GM23248 (cell line): Measurements from ENCODE around the gene PIH1D2. TPM values are rescaled to one million over a fixed set of nuclear protein-coding genes. Genes with fewer than 3 reads are reported as not detected.
"Not testable (repeated sequence)": the region's sequence is repeated elsewhere in the genome, so short reads cannot be mapped to it uniquely, and the experiment has no call there.

Experiments
- DNase-seq: peaks from one replicate; pipeline ENCODE4 v3.0.0-alpha.2; 2015
- H2AFZ ChIP-seq: fragments of 200-600 bp; sonication (generic); 2 replicates; pipeline ENCODE4 v1.6.1; 2016; ENCODE audit warnings: antibody characterized with exemption
- H3F3A ChIP-seq: fragments of 200-600 bp; sonication (generic); 2 replicates; pipeline ENCODE4 v1.6.1; 2016; ENCODE audit warnings: mild to moderate bottlenecking, antibody characterized with exemption, mixed run types; ENCODE audit not compliant: insufficient read depth
- H3K27ac ChIP-seq: fragments of 200-600 bp; sonication (generic); 2 replicates; pipeline ENCODE4 v1.5.1; 2016; ENCODE audit warnings: mild to moderate bottlenecking
- H3K27me3 ChIP-seq: fragments of 200-600 bp; sonication (generic); replicated peaks from 2 replicates; pipeline ENCODE4 v1.6.1; 2016; ENCODE audit warnings: mild to moderate bottlenecking; ENCODE audit not compliant: insufficient read depth
- H3K36me3 ChIP-seq: fragments of 200-600 bp; sonication (generic); 2 replicates; pipeline ENCODE4 v1.6.1; 2016; ENCODE audit warnings: low read depth, mild to moderate bottlenecking
- H3K4me1 ChIP-seq: fragments of 200-600 bp; sonication (generic); 2 replicates; pipeline ENCODE4 v1.6.1; 2016; ENCODE audit warnings: mild to moderate bottlenecking; ENCODE audit not compliant: insufficient read depth
- H3K4me2 ChIP-seq: fragments of 200-600 bp; sonication (generic); one replicate; pipeline ENCODE4 v1.6.1; 2016; ENCODE audit warnings: mild to moderate bottlenecking; ENCODE audit not compliant: unreplicated experiment
- H3K4me3 ChIP-seq: fragments of 200-600 bp; sonication (generic); 2 replicates; pipeline ENCODE4 v1.5.1; 2016; ENCODE audit warnings: mild to moderate bottlenecking
- H3K79me2 ChIP-seq: fragments of 200-600 bp; sonication (generic); 2 replicates; pipeline ENCODE4 v1.6.1; 2016; ENCODE audit warnings: mild to moderate bottlenecking; ENCODE audit not compliant: insufficient read depth
- H3K9ac ChIP-seq: fragments of 200-600 bp; sonication (generic); 2 replicates; pipeline ENCODE4 v1.6.1; 2016; ENCODE audit warnings: mild to moderate bottlenecking
- H3K9me2 ChIP-seq: fragments of 200-600 bp; sonication (generic); 2 replicates; pipeline ENCODE4 v1.6.1; 2016; ENCODE audit warnings: mixed run types, mild to moderate bottlenecking, moderate library complexity; ENCODE audit not compliant: insufficient read depth
- H3K9me3 ChIP-seq: fragments of 200-600 bp; sonication (generic); one replicate; pipeline ENCODE4 v1.6.1; 2017; ENCODE audit warnings: low read depth
- H4K20me1 ChIP-seq: fragments of 200-600 bp; sonication (generic); 2 replicates; pipeline ENCODE4 v1.6.0; 2016; ENCODE audit not compliant: insufficient read depth
- EZH2 ChIP-seq: fragments of 200-600 bp; sonication (generic); IDR thresholded peaks from 2 replicates; pipeline ENCODE4 v1.6.1; 2018; ENCODE audit warnings: antibody characterized with exemption, mild to moderate bottlenecking; ENCODE audit not compliant: insufficient read depth, poor library complexity, severe bottlenecking
- EZH2phosphoT487 ChIP-seq: fragments of 200-600 bp; sonication (generic); IDR thresholded peaks from 2 replicates; pipeline ENCODE4 v1.6.1; 2018; ENCODE audit warnings: antibody characterized with exemption, moderate library complexity, mild to moderate bottlenecking, low read depth; ENCODE audit not compliant: insufficient read depth
- WGBS, 2 experiments: methylation state at CpG; one replicate each; pipeline ENCODE4 v1.1.6; 2015 to 2017; ENCODE audit warnings: low lambda C conversion rate in 2 of 2, low coverage in 1 of 2; ENCODE audit errors: missing lambda C conversion rate in 2 of 2; 5-methylcytosine and 5-hydroxymethylcytosine counted together
- in situ Hi-C: fragments of 300-500 bp; cut with MboI; formaldehyde crosslinking; loops from 2 replicates; pipeline ENCODE4 v1.15.0; 2020
- polyA plus RNA-seq: library from polyadenylated mRNA; unstranded; fragments of >200 nt; fragmentation: Nextera tagmentation; extraction: Ambion mirVana; gene quantifications from 2 replicates; pipeline ENCODE4 v1.2.1, GENCODE V29; 2016
- total RNA-seq: library from RNA; depleted of rRNA; stranded (reverse); fragments of >200 nt; shearing (Covaris generic); gene quantifications from 2 replicates; pipeline ENCODE4 v1.2.3, GENCODE V29; 2014

Gene PIH1D2
- total and polyA plus RNA-seq, 2 experiments from 2014 or later = 0.86 to 2.2 TPM

DNA sequence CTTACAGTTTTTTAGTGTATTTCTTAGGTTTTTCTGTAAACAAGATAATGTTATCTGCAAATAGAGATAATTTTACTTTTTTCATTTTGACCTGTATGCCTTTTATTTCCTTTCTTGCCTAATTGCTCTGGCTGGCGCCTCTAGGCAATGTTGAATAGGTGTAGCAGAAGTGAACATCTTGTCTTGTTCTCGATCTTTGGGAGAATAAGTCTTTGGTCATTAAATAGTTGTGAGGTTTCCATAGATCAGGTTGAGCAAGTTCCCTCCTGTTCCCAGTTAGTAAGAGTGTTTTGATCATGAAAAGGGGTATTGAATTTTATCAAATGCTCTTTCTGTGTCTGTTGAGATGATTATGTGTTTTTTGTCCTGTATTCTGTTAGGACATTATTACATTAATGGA lies 24.0 kb downstream of the PIH1D2 start:
- H3K27ac ChIP-seq = no peak overlapping the region
- no peak for DNase-seq

GRCh38 chr11:112048256-112048655 lies 25.6 kb downstream of the PIH1D2 start:
- H3F3A ChIP-seq, H3K4me2 ChIP-seq, H3K4me1 ChIP-seq, H3K9me3 ChIP-seq, H3K9ac ChIP-seq, H2AFZ ChIP-seq, H3K4me3 ChIP-seq, H3K9me2 ChIP-seq, H3K27me3 ChIP-seq, H4K20me1 ChIP-seq, DNase-seq, in situ Hi-C loops: not testable (repeated sequence)
- WGBS, 2 experiments = 67 to 79% methylated on average over 3 of the region's 3 CpGs
- peaks cover 14% of the 10 kb centered on the region for H3K79me2 ChIP-seq
- peaks cover 28% of the 10 kb centered on the region; the same call in 1 of the 2 replicates for H3K36me3 ChIP-seq
- H3K27ac ChIP-seq = 0 out of 2 replicates have a peak overlapping the region, but pooled peaks have one; percentile 1

More for the DNA sequence above, 24.0 kb downstream of the PIH1D2 start:
- TF ChIP-seq EZH2phosphoT487 = no peak
- no peak for TF ChIP-seq EZH2
- Histone ChIP-seq H3K36me3 (peaks cover 19% of the 10 kb centered on the region; the same call in 1 of the 2 replicates), H3K4me1 (peaks cover 9% of the 10 kb centered on the region), H3K79me2 (peaks cover 14% of the 10 kb centered on the region), H3K4me3 (no peak overlapping the region), H3K27me3 (no peaks in the 10 kb centered on the region), H3K9me3 (no peaks in the 10 kb centered on the region), H3K9me2 (no peaks in the 10 kb centered on the region), H4K20me1 (no peaks in the 10 kb centered on the region), H2AFZ (no peak overlapping the region), H3K9ac (no peak overlapping the region), H3F3A (peaks cover 8% of the 10 kb centered on the region; the same call in 1 of the 2 replicates), H3K4me2 (no peak overlapping the region)
- 50 to 51% methylated on average over 2 of the region's 2 CpGs for WGBS, 2 experiments
- in situ Hi-C loops = no loop called here

DNA sequence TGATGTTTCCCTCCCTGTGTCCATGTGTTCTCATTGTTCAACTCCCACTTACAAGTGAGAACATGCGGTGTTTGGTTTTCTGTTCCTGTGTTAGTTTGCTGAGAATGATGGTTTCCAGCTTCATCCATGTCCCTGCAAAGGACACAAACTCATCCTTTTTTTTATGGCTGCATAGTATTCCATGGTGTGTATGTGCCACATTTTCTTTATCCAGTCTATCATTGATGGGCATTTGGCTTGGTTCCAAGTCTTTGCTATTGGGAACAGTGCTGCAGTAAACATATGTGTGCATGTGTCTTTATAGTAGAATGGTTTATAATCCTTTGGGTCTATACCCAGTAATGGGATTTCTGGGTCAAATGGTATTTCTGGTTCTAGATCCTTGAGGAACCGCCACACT lies 27.2 kb downstream of the PIH1D2 start:
- H3K27me3 ChIP-seq, H3K4me3 ChIP-seq, H3K9me3 ChIP-seq, H4K20me1 ChIP-seq, DNase-seq, H3K4me2 ChIP-seq, H3K27ac ChIP-seq, H3K9me2 ChIP-seq, in situ Hi-C loops, H3K9ac ChIP-seq, H2AFZ ChIP-seq: not testable (repeated sequence)
- Histone ChIP-seq H3K79me2 (peaks cover 14% of the 10 kb centered on the region), H3F3A (peaks cover 23% of the 10 kb centered on the region), H3K4me1 (peaks cover 20% of the 10 kb centered on the region), H3K36me3 (peaks cover 28% of the 10 kb centered on the region; the same call in 1 of the 2 replicates)
- WGBS, 2 experiments = 94 to 98% methylated on average over 2 of the region's 2 CpGs

DNA sequence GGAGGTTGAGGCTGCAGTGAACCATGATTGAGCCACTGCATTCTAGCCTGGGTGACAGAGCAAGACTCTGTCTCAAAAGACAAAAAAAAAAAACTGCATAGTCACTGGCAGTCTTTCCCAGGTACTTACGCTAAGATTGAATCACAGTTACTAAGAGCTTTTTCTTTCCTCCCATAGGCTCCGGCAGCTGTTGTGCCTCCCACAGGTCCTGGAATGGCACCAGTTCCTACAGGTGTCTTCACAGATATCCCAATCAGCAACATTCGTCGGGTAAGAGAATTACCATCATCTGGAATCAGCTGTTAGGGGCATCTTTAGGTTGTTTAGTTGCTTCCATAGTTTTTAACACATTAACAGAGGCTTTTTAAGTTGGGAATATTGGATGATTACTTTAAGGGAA lies 28.9 kb downstream of the PIH1D2 start:
- H3K4me3 ChIP-seq = no peak overlapping the region
- H2AFZ ChIP-seq = no peak overlapping the region
- no peaks in the 10 kb centered on the region for H4K20me1 ChIP-seq
- TF ChIP-seq EZH2phosphoT487 = no peak
- H3K9ac ChIP-seq = no peak overlapping the region
- no peak overlapping the region for H3K4me2 ChIP-seq
- no peaks in the 10 kb centered on the region for H3K27me3 ChIP-seq
- H3K79me2 ChIP-seq = peaks cover 5% of the 10 kb centered on the region; the same call in 1 of the 2 replicates
- H3K27ac ChIP-seq = no peak overlapping the region
- in situ Hi-C loops = no loop called here
- H3K9me3 ChIP-seq = no peaks in the 10 kb centered on the region
- peaks cover 28% of the 10 kb centered on the region; the same call in 1 of the 2 replicates for H3K36me3 ChIP-seq
- no peak for DNase-seq
- H3F3A ChIP-seq = peaks cover 34% of the 10 kb centered on the region
- H3K9me2 ChIP-seq = no peaks in the 10 kb centered on the region
- WGBS, 2 experiments = 98 to 99% methylated on average over 4 of the region's 4 CpGs
- H3K4me1 ChIP-seq = peaks cover 20% of the 10 kb centered on the region

GRCh38 chr11:112042961-112043304 lies 30.9 kb downstream of the PIH1D2 start:
- H3K36me3 ChIP-seq = peaks cover 34% of the 10 kb centered on the region; the same call in 1 of the 2 replicates
- H3K79me2 ChIP-seq = no peaks in the 10 kb centered on the region
- no peak for TF ChIP-seq EZH2
- no peak for TF ChIP-seq EZH2phosphoT487
- no peaks in the 10 kb centered on the region for H4K20me1 ChIP-seq
- H3K27ac ChIP-seq = 0 out of 2 replicates have a peak overlapping the region, but pooled peaks have one; percentile 52
- no peak overlapping the region for H3K9ac ChIP-seq
- peaks cover 11% of the 10 kb centered on the region for H3K4me1 ChIP-seq
- no peak overlapping the region for H3K4me3 ChIP-seq
- H2AFZ ChIP-seq = no peak overlapping the region
- no peaks in the 10 kb centered on the region for H3K9me2 ChIP-seq
- in situ Hi-C loops = no loop called here
- H3F3A ChIP-seq = peaks cover 27% of the 10 kb centered on the region
- no peaks in the 10 kb centered on the region for H3K9me3 ChIP-seq
- no peak overlapping the region for H3K4me2 ChIP-seq
- 72 to 79% methylated on average over 2 of the region's 2 CpGs for WGBS, 2 experiments
- H3K27me3 ChIP-seq = no peaks in the 10 kb centered on the region
- DNase-seq = no peak
